HepG2 (cell line): ENCODE results near the gene RBM45. TPM values are rescaled to one million over a fixed set of nuclear protein-coding genes. Genes with fewer than 3 reads are reported as not detected.

Experiments used
- ZBTB38 ChIP-seq: sonication (generic); formaldehyde crosslinking; IDR thresholded peaks from 2 replicates; pipeline ENCODE4 v1.5.1; 2020; ENCODE audit warnings: mild to moderate bottlenecking, missing genetic modification reagents
- ZNF546 ChIP-seq: sonication (generic); formaldehyde crosslinking; conservative IDR thresholded peaks from 2 replicates; pipeline ENCODE4 v1.8.1; 2023; ENCODE audit warnings: mild to moderate bottlenecking, missing genetic modification reagents
- polyA plus RNA-seq, 8 experiments: library from polyadenylated mRNA; depleted of rRNA in 3 of 8; stranded (reverse) in 7 of 8; unstranded in 1 of 8; fragments of >200 nt; fragmentation: Illumina TruSeq in 4 of 8; extraction: Trizol in 4 of 8; gene quantifications; 2 replicates each; pipeline versions ENCODE4 v1.2.1 to v1.2.3, GENCODE V29; 2011 to 2016; ENCODE audit warnings: low read depth in 4 of 8, missing spikeins in 1 of 8, mixed read lengths in 1 of 8; ENCODE audit not compliant: insufficient read depth in 1 of 8
- total RNA-seq, 5 experiments: library from RNA; depleted of rRNA; stranded (reverse); fragments of >200 nt; fragmentation: Illumina TruSeq; extraction: Trizol; gene quantifications; 2 replicates each; pipeline ENCODE4 v1.2.3, GENCODE V29; 2016; ENCODE audit warnings: low read depth in 1 of 5
- TF ChIP-seq, protein P1 (sequence below), 2 experiments: sonication (generic) in 1 of 2; formaldehyde crosslinking in 1 of 2; IDR thresholded peaks; 2 replicates each; pipeline versions ENCODE4 v1.4.0 to v1.6.1; 2016 to 2020; ENCODE audit warnings: borderline replicate concordance in 1 of 2, low read depth in 1 of 2, mild to moderate bottlenecking in 1 of 2, missing genetic modification reagents in 1 of 2
- TF ChIP-seq, protein P2 (sequence below): sonication (generic); formaldehyde crosslinking; IDR thresholded peaks from 2 replicates; pipeline ENCODE4 v1.4.0; 2020; ENCODE audit warnings: missing genetic modification reagents
- TF ChIP-seq, protein P3 (sequence below): sonication (generic); formaldehyde crosslinking; IDR thresholded peaks from 2 replicates; pipeline ENCODE4 v1.4.0; 2020; ENCODE audit warnings: mild to moderate bottlenecking, missing genetic modification reagents

Gene RBM45
- total and polyA plus RNA-seq, 2 of the 13 experiments (the other 11 are each of a cell fraction or from before 2014, with no cell fraction given): 5.7 to 25.2 TPM

DNA sequence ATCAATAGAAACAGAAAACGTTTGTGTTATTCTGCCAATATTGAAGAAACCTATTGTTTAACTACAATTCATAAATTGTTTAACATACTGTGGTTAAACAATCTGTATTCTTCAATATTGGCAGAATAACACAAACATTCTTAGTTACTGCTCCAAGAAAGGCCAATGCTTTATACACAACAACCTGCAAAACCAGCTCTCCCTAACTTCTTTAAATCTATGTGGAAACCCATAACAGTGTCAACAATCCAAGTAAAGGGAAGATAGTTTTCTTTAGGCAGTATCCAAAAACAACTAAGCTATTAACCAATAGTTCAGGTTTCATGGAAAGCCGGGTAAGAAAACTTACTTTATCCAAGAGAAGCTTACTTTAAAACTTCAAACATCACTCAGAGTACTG, 6.2 kb upstream of the RBM45 start (continued):
- TF ChIP-seq, protein P1, sequence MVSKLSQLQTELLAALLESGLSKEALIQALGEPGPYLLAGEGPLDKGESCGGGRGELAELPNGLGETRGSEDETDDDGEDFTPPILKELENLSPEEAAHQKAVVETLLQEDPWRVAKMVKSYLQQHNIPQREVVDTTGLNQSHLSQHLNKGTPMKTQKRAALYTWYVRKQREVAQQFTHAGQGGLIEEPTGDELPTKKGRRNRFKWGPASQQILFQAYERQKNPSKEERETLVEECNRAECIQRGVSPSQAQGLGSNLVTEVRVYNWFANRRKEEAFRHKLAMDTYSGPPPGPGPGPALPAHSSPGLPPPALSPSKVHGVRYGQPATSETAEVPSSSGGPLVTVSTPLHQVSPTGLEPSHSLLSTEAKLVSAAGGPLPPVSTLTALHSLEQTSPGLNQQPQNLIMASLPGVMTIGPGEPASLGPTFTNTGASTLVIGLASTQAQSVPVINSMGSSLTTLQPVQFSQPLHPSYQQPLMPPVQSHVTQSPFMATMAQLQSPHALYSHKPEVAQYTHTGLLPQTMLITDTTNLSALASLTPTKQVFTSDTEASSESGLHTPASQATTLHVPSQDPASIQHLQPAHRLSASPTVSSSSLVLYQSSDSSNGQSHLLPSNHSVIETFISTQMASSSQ (IDR thresholded peaks at IDR 0.05; ENCODE audit: low read depth): no peak
- TF ChIP-seq, protein P1 (CRISPR knock-in tag; IDR thresholded peaks at IDR 0.05; ENCODE audit: borderline replicate concordance): no peak
- TF ChIP-seq ZNF546 (CRISPR knock-in tag) (no peak), ZBTB38 (CRISPR knock-in tag) (no peak)
- TF ChIP-seq, protein P2, sequence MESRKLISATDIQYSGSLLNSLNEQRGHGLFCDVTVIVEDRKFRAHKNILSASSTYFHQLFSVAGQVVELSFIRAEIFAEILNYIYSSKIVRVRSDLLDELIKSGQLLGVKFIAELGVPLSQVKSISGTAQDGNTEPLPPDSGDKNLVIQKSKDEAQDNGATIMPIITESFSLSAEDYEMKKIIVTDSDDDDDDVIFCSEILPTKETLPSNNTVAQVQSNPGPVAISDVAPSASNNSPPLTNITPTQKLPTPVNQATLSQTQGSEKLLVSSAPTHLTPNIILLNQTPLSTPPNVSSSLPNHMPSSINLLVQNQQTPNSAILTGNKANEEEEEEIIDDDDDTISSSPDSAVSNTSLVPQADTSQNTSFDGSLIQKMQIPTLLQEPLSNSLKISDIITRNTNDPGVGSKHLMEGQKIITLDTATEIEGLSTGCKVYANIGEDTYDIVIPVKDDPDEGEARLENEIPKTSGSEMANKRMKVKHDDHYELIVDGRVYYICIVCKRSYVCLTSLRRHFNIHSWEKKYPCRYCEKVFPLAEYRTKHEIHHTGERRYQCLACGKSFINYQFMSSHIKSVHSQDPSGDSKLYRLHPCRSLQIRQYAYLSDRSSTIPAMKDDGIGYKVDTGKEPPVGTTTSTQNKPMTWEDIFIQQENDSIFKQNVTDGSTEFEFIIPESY: no peak
- TF ChIP-seq, protein P3, sequence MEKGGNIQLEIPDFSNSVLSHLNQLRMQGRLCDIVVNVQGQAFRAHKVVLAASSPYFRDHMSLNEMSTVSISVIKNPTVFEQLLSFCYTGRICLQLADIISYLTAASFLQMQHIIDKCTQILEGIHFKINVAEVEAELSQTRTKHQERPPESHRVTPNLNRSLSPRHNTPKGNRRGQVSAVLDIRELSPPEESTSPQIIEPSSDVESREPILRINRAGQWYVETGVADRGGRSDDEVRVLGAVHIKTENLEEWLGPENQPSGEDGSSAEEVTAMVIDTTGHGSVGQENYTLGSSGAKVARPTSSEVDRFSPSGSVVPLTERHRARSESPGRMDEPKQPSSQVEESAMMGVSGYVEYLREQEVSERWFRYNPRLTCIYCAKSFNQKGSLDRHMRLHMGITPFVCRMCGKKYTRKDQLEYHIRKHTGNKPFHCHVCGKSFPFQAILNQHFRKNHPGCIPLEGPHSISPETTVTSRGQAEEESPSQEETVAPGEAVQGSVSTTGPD (CRISPR knock-in tag): no peak
